Kidney epithelial cell (primary cell): ENCODE results near the gene PCDHB9. TPM values are rescaled to one million over a fixed set of nuclear protein-coding genes. Genes with fewer than 3 reads are reported as not detected.
"Not testable (repeated sequence)": the region's sequence is repeated elsewhere in the genome, so short reads cannot be mapped to it uniquely, and the experiment has no call there.

ENCODE experiments used
- DNase-seq: peaks from one replicate; pipeline ENCODE4 v3.0.0-alpha.2; 2010; ENCODE audit warnings: low read depth
- H3K27me3 ChIP-seq: 2 replicates; pipeline ENCODE4 v1.6.0; 2011; ENCODE audit warnings: low read length; ENCODE audit not compliant: control insufficient read depth, insufficient read depth
- H3K36me3 ChIP-seq: 2 replicates; pipeline ENCODE4 v1.5.1; 2011; ENCODE audit warnings: low read length; ENCODE audit not compliant: control insufficient read depth, insufficient read depth
- H3K4me3 ChIP-seq: 2 replicates; pipeline ENCODE4 v1.5.1; 2011; ENCODE audit warnings: low read depth, mild to moderate bottlenecking, control low read depth, low read length
- CTCF ChIP-seq: IDR thresholded peaks from 2 replicates; pipeline ENCODE4 v1.5.1; 2011; ENCODE audit warnings: mild to moderate bottlenecking, moderate library complexity, low read length, control low read depth, inconsistent platforms; ENCODE audit not compliant: insufficient read depth, poor library complexity, severe bottlenecking
- total RNA-seq: library from RNA; depleted of rRNA; stranded (reverse); fragments of >200 nt; gene quantifications from 2 replicates; pipeline ENCODE4 v1.2.3, GENCODE V29; 2015

Gene PCDHB9
- total RNA-seq, 1 donor from 2014 or later, result 0.71 TPM

GRCh38 chr5:141196363-141196762 lies 9.4 kb downstream of the PCDHB9 start:
- no peak for DNase-seq
- H3K4me3 ChIP-seq, result no peak overlapping the region
- no peaks in the 10 kb centered on the region for H3K36me3 ChIP-seq
- TF ChIP-seq CTCF, result no peak
- H3K27me3 ChIP-seq, result no peaks in the 10 kb centered on the region

- no peaks in the 10 kb centered on the region for H3K36me3 ChIP-seq
- H3K4me3 ChIP-seq, result no peak within 1 kb of the TSS
- DNase-seq, result no peak
- no peak for TF ChIP-seq CTCF
- H3K27me3 ChIP-seq, result no peaks in the 10 kb centered on the region
Observed at GRCh38 chr5:141199359-141200235, 12.6 kb downstream of the PCDHB9 start, which contains the start of gene PCDHB11. Gene PCDHB11 (plus strand): TSS chr5:141199627. CDS start chr5:141199775, 148 bp downstream.

DNA sequence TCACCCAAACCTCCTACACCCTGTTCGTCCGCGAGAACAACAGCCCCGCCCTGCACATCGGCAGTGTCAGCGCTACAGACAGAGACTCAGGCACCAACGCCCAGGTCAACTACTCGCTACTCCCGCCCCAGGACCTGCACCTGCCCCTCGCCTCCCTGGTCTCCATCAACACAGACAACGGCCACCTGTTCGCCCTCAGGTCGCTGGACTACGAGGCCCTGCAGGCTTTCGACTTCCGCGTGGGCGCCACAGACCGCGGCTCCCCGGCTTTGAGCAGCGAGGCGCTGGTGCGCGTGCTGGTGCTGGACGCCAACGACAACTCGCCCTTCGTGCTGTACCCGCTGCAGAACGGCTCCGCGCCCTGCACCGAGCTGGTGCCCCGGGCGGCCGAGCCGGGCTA lies 14.2 kb downstream of the PCDHB9 start:
- not testable (repeated sequence) for H3K36me3 ChIP-seq, DNase-seq, H3K4me3 ChIP-seq, H3K27me3 ChIP-seq

- H3K36me3 ChIP-seq, DNase-seq: not testable (repeated sequence)
Observed at GRCh38 chr5:141201646-141202045, 14.7 kb downstream of the PCDHB9 start.

DNA sequence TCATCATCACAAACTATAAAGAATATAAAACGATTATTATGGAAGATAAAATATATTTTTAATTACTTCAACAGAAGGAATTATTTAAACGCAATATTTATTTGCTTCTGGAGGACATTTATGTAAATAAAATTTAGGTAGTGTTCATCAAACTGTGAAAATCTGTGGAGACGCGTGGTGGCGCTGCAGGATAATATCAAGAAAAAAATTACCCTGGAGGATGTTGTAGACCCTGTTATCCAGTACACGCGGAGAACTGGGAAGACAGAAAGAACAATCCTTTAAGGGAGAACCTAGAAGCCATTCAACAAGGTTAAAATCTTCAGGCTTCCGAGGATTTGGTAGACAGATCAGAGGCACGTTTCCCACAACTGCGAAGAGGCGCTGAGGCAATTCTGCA lies 21.5 kb downstream of the PCDHB9 start, which contains the start of gene PCDHB12:
TSS of gene PCDHB12 (plus strand) at position 242 of the 400 bp plus-strand sequence. CDS start 189 bp downstream, outside the sequence.
- no peak for TF ChIP-seq CTCF
- no peaks in the 10 kb centered on the region for H3K36me3 ChIP-seq
- H3K27me3 ChIP-seq, result no peaks in the 10 kb centered on the region
- no peak for DNase-seq
- no peak within 1 kb of the TSS for H3K4me3 ChIP-seq

More at GRCh38 chr5:141201646-141202045, 14.7 kb downstream of the PCDHB9 start:
- H3K27me3 ChIP-seq, H3K4me3 ChIP-seq: not testable (repeated sequence)

GRCh38 chr5:141210281-141210680 lies 23.3 kb downstream of the PCDHB9 start:
- H3K36me3 ChIP-seq, result not testable (repeated sequence)

GRCh38 chr5:141210849-141211248 lies 23.9 kb downstream of the PCDHB9 start:
- not testable (repeated sequence) for H3K36me3 ChIP-seq, DNase-seq, H3K27me3 ChIP-seq, H3K4me3 ChIP-seq

More at GRCh38 chr5:141210281-141210680, 23.3 kb downstream of the PCDHB9 start:
- not testable (repeated sequence) for H3K4me3 ChIP-seq, H3K27me3 ChIP-seq, DNase-seq

DNA sequence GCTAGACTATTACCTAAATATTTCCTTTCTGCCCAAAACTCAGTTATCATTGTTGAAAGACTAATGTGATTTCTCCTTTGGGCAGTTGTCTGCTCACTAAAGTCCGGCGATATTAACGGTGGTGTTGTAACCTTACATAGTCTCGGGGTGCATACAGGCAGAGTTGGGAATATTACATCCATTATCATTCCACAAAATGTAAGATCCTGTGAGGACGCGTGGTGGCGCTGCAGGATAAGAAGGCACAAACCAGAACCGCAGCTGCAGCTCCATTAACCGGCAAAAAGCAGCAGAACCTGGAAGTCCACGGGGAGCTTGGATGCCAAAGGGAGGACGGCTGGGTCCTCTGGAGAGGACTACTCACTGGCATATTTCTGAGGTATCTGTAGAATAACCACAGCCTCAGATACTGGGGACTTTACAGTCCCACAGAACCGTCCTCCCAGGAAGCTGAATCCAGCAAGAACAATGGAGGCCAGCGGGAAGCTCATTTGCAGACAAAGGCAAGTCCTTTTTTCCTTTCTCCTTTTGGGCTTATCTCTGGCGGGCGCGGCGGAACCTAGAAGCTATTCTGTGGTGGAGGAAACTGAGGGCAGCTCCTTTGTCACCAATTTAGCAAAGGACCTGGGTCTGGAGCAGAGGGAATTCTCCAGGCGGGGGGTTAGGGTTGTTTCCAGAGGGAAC lies 26.8 kb downstream of the PCDHB9 start, which contains the start of gene PCDHB13:
TSS of gene PCDHB13 (plus strand) at position 264 of the 684 bp plus-strand sequence. CDS start at position 469, 205 bp downstream.
- not testable (repeated sequence) for H3K36me3 ChIP-seq, H3K27me3 ChIP-seq, DNase-seq, H3K4me3 ChIP-seq

GRCh38 chr5:141214583-141214982 lies 27.6 kb downstream of the PCDHB9 start:
- DNase-seq, H3K27me3 ChIP-seq, H3K4me3 ChIP-seq, H3K36me3 ChIP-seq: not testable (repeated sequence)

DNA sequence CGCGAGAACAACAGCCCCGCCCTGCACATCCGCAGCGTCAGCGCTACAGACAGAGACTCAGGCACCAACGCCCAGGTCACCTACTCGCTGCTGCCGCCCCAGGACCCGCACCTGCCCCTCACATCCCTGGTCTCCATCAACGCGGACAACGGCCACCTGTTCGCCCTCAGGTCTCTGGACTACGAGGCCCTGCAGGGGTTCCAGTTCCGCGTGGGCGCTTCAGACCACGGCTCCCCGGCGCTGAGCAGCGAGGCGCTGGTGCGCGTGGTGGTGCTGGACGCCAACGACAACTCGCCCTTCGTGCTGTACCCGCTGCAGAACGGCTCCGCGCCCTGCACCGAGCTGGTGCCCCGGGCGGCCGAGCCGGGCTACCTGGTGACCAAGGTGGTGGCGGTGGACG lies 28.5 kb downstream of the PCDHB9 start:
- not testable (repeated sequence) for H3K36me3 ChIP-seq, H3K4me3 ChIP-seq, H3K27me3 ChIP-seq, DNase-seq

GRCh38 chr5:141216035-141216434 lies 29.1 kb downstream of the PCDHB9 start:
- H3K27me3 ChIP-seq, H3K4me3 ChIP-seq, H3K36me3 ChIP-seq: not testable (repeated sequence)

More at GRCh38 chr5:141216035-141216434, 29.1 kb downstream of the PCDHB9 start:
- not testable (repeated sequence) for DNase-seq
